ENCODE data around the gene DNAH17. TPM values are rescaled to one million over a fixed set of nuclear protein-coding genes. Genes with fewer than 3 reads are reported as not detected.

DNAH17 gene
- total RNA-seq, 1 donor from 2014 or later: not detected

DNA sequence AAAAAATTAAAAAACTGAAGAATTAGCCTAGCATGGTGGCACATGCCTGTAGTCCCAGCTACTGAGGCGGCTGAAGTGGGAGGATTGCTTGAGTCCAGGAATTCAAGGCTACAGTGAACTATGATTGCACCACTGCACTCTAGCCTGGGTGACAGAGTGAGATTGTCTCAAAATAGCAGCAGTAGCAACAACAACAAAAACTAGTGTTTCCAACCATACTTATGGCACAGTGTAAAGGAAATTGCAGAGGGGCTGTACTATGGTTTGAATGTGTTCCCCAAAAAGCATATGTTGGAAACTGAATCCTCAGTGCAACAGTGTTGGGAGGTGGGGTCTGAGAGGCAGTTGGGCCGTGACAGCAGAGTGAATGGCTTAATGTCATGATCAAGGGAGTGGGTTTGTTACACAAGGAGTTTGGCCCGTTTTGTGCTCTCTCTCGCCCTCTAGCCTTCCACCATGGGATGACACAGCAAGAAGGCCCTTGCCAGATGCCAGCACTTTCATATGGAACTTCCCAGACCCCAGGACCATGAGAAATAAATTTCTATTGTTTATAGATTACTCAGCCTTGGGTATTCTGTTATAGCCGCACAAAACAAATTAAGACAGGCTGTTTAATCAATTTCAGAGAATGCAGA lies 128.7 kb downstream of the DNAH17 start:
- intact Hi-C loops (cut with DNase I): no loop called here
- H3K27me3 ChIP-seq: no peaks in the 10 kb centered on the region
- no peaks in the 10 kb centered on the region for H3K4me1 ChIP-seq
- H3K27ac ChIP-seq: no peak overlapping the region
- H3K36me3 ChIP-seq: no peaks in the 10 kb centered on the region
- H3K9me3 ChIP-seq: no peaks in the 10 kb centered on the region
- no peak overlapping the region for H3K4me3 ChIP-seq
- TF ChIP-seq, protein P1, sequence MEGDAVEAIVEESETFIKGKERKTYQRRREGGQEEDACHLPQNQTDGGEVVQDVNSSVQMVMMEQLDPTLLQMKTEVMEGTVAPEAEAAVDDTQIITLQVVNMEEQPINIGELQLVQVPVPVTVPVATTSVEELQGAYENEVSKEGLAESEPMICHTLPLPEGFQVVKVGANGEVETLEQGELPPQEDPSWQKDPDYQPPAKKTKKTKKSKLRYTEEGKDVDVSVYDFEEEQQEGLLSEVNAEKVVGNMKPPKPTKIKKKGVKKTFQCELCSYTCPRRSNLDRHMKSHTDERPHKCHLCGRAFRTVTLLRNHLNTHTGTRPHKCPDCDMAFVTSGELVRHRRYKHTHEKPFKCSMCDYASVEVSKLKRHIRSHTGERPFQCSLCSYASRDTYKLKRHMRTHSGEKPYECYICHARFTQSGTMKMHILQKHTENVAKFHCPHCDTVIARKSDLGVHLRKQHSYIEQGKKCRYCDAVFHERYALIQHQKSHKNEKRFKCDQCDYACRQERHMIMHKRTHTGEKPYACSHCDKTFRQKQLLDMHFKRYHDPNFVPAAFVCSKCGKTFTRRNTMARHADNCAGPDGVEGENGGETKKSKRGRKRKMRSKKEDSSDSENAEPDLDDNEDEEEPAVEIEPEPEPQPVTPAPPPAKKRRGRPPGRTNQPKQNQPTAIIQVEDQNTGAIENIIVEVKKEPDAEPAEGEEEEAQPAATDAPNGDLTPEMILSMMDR (IDR thresholded peaks at IDR 0.05): no peak
- no peak for DNase-seq (ENCODE audit: low spot score in 2 of 2)

DNA sequence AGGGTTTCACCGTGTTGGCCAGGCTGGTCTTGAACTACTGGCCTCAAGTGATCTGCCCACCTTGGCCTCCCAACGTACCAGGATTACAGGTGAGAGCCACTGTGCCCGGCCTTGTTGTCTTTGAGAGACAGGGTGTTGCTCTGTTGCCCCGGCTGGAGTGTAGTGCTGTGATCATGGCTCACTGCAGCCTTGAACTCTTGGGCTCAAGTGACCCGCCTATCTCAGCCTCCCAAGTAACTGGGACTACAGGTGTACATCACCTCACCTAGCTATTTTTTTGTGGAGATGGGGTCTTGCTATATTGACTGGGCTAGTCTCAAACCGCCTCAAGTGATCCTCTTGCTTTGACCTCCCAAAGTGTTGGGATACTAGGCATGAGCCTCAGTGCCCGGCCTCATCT lies 130.4 kb downstream of the DNAH17 start:
- DNase-seq (ENCODE audit: low spot score in 2 of 2): no peak
- TF ChIP-seq, protein P1 (IDR thresholded peaks at IDR 0.05): no peak
- H3K4me1 ChIP-seq: no peaks in the 10 kb centered on the region
- H3K27ac ChIP-seq: no peak overlapping the region
- no peaks in the 10 kb centered on the region for H3K27me3 ChIP-seq
- H3K36me3 ChIP-seq: no peaks in the 10 kb centered on the region
- H3K4me3 ChIP-seq: no peak overlapping the region
- H3K9me3 ChIP-seq: no peaks in the 10 kb centered on the region
- intact Hi-C loops (cut with DNase I): no loop called here

DNA sequence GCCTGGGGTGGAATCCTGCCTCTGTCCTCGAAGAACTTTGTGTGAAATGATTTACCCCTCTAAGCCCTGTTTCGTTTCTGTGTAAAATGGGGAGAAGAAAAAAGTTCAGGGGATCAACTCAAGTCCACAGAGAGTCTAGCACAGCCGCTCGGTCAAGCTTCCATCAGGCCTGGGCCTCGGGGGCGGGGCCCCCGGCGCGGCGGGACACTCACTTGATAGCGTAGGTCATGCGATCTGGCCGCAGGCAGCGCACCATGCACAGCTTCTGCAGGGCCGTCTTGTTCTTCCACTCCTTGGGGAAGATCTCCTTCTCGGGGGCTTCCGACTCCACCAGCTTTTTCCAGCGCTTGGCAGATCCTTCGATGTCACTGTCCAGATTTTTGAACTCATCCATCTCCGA lies 132.8 kb downstream of the DNAH17 start:
- Histone ChIP-seq H3K9me3 (no peaks in the 10 kb centered on the region), H3K27me3 (no peaks in the 10 kb centered on the region), H3K36me3 (no peaks in the 10 kb centered on the region), H3K4me3 (no peak overlapping the region), H3K4me1 (no peaks in the 10 kb centered on the region), H3K27ac (no peak overlapping the region)
- TF ChIP-seq, protein P1 (IDR thresholded peaks at IDR 0.05): no peak
- DNase-seq (ENCODE audit: low spot score in 2 of 2): no peak
- intact Hi-C loops (cut with DNase I): no loop called here

DNA sequence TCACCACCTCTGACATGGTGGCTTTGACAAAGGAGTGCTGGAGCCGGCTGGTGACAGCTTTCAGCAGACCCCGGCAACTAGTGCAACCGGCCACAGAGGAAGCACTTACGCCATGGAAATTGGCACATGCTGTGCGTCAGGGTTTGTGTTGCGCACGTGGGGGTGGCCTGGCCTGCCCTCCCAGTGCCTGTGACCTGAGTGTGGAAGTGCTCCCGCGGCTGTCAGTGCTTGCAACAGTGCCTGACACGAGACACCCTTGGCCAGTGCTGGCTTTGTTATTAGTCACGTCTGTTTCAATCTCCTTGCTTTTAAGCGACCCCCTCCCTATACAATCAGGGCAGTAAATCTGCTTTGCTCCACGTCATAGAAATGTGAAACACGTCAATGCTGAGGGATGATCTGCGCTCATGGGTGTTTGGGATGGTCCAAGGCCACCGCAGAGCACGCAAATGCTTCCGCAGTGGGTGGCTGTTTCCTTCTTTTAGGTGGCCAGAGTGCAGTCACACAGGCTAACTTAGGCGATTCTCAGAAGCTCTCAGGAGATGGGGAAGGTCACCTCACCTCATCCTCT lies 134.5 kb downstream of the DNAH17 start:
- TF ChIP-seq, protein P1 (IDR thresholded peaks at IDR 0.05): no peak
- Histone ChIP-seq H3K4me1 (no peaks in the 10 kb centered on the region), H3K9me3 (no peaks in the 10 kb centered on the region), H3K4me3 (no peak overlapping the region), H3K27me3 (no peaks in the 10 kb centered on the region), H3K36me3 (no peaks in the 10 kb centered on the region), H3K27ac (no peak overlapping the region)
- DNase-seq (ENCODE audit: low spot score in 2 of 2): peak; percentile 79 to 87
- intact Hi-C loops (cut with DNase I): no loop called here

DNA sequence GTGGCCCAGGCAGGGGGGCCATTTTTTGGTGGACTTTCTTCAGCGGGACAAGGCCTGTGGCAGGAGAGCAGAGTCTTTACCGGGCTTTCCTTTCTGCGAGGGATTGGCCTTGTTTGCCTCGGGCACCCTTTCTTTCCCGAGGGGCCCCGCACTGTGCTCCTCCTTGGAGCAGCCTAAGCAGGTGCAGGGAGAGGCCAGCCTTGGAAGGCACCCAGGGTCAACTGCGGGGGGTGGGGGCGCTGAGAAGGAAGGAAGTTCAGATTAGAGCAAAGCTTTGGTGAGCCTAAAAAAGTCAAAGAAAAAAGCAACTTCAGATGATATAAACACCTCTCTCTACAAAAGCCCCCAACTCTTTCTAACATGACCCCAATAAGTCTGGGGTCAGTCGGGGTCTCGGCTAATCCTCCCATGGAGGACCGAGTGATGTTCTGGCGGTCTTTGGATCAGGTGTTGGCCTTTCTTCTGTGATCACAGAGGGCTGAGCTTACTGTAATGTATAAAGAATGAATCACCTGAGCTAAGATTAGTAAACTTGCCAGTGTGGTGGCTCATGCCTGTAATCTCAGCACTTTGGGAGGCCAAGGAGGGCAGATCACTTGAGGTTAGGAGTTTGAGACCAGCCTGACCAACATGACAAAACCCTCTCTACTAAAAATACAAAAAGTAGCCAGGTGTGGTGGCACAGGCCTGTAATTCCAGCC lies 135.8 kb downstream of the DNAH17 start:
- no peaks in the 10 kb centered on the region for H3K9me3 ChIP-seq
- no peaks in the 10 kb centered on the region for H3K4me1 ChIP-seq
- H3K27ac ChIP-seq: no peak overlapping the region
- H3K36me3 ChIP-seq: no peaks in the 10 kb centered on the region
- H3K27me3 ChIP-seq: no peaks in the 10 kb centered on the region
- TF ChIP-seq, protein P1 (IDR thresholded peaks at IDR 0.05): no peak
- intact Hi-C loops (cut with DNase I): no loop called here
- no peak overlapping the region for H3K4me3 ChIP-seq
- no peak for DNase-seq (ENCODE audit: low spot score in 2 of 2)

Measured in ascending aorta (tissue), 2 donors.